ENCODE measurements around the gene UXT. TPM values are rescaled to one million over a fixed set of nuclear protein-coding genes. Genes with fewer than 3 reads are reported as not detected.

The UXT gene
- total and polyA plus RNA-seq, 2 of the 4 experiments (the other 2 are of a cell fraction): 106 to 164 TPM

DNA sequence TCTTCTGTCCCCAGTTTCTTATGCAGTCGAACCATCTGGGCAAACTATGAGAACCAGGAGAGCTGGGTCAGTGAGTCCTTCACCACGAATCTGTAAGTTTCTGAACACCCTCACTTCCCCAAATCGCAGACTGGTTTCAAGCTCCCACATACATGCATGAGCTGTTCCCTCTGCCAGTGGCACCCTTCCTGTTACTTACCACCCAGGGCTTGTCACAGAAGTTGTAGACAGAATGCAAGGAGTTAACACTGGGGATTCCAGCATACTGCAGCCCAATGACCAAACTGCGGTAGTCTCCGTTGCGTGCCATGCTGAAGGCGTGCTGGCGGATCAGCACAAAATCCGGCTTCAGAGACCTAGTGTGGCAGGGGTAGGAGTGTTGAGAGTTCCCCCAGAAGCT, 54.0 kb downstream of the UXT start:
- no peak overlapping the region for H3K4me2 ChIP-seq (ENCODE audit: low read depth, low read length)
- no peak overlapping the region for H2AK9ac ChIP-seq (replicated peaks; ENCODE audit: low read depth, low read length, poor library complexity)
- H3K4ac ChIP-seq (ENCODE audit: low read depth, low read length): no peak overlapping the region
- H3K23ac ChIP-seq (ENCODE audit: low read depth, low read length): no peak overlapping the region
- ATAC-seq (ENCODE audit: low read depth): no peak
- no peak overlapping the region for H4K5ac ChIP-seq (ENCODE audit: low read depth, low read length)
- H2AK5ac ChIP-seq (ENCODE audit: low read depth, low read length): no peak overlapping the region
- H2AFZ ChIP-seq (replicated peaks; ENCODE audit: low read length, poor library complexity): no peak overlapping the region
- no peak overlapping the region for H3K4me3 ChIP-seq (ENCODE audit: insufficient read depth, low read depth, low read length)
- H3K14ac ChIP-seq (replicated peaks; ENCODE audit: low read depth, low read length): no peak overlapping the region
- DNase-seq: no peak
- BruUV-seq (replicated peaks): no TSS peak
- 57% methylated on average over 1 of the region's 9 CpGs; no CpG with 5 or more reads in 1 of the 2 experiments for WGBS, 2 experiments (ENCODE audit: extremely low coverage in 2 of 2, insufficient read length in 1 of 2)
- H3K4me1 ChIP-seq (ENCODE audit: control insufficient read depth, insufficient read depth, low read length): no peaks in the 10 kb centered on the region
- ChIA-PET CTCF (no interaction called here), POLR2A (ENCODE audit: unreplicated experiment) (no interaction called here)
- no peak overlapping the region for H3K18ac ChIP-seq (ENCODE audit: low read depth, low read length)
- H2BK15ac ChIP-seq (ENCODE audit: low read depth, low read length): no peak overlapping the region
- H3K56ac ChIP-seq (ENCODE audit: extremely low read depth, insufficient read depth, low read length): no peak overlapping the region
- no peak overlapping the region for H3K9ac ChIP-seq (ENCODE audit: low read depth, low read length)
- H3K27me3 ChIP-seq (ENCODE audit: control insufficient read depth, insufficient read depth, low read length): peaks cover 6% of the 10 kb centered on the region; the same call in 1 of the 2 replicates
- no peak overlapping the region for H2BK20ac ChIP-seq (ENCODE audit: low read depth, low read length)
- H4K8ac ChIP-seq (ENCODE audit: low read depth in 2 of 2, low read length in 2 of 2): no peak overlapping the region
- no peaks in the 10 kb centered on the region for H3K36me3 ChIP-seq (ENCODE audit: control insufficient read depth, insufficient read depth, low read length)
- no peak overlapping the region for H4K91ac ChIP-seq (ENCODE audit: insufficient read depth, low read depth, low read length)
- in situ Hi-C loops (cut with MboI; ENCODE audit: low sequenced_read_pairs) (no loop called here), dilution Hi-C loops (cut with HindIII; ENCODE audit: low sequenced_read_pairs, unreplicated experiment) (no loop called here), intact Hi-C loops (cut with micrococcal nuclease) (no loop called here)
- H2BK5ac ChIP-seq (ENCODE audit: low read depth, low read length, poor library complexity, severe bottlenecking): no peak overlapping the region
- no peak overlapping the region for H3K27ac ChIP-seq (ENCODE audit: insufficient read depth, low read length)
- H3K9me3 ChIP-seq (ENCODE audit: control insufficient read depth, insufficient read depth, low read length): peaks cover 3% of the 10 kb centered on the region; the same call in 1 of the 2 replicates
- no peaks in the 10 kb centered on the region for H3K9me1 ChIP-seq (ENCODE audit: insufficient read depth, low read length)
- no peak for TF ChIP-seq RFX5 (IDR thresholded peaks at IDR 0.05; ENCODE audit: low read depth, low read length)
- TF ChIP-seq CEBPB (IDR thresholded peaks at IDR 0.05; ENCODE audit: low read depth, low read length): no peak
- TF ChIP-seq NFE2L2 (IDR thresholded peaks at IDR 0.05; ENCODE audit: low read depth, low read length): no peak
- TF ChIP-seq SMC3 (IDR thresholded peaks at IDR 0.05; ENCODE audit: low read depth, low read length): no peak
- no peak for TF ChIP-seq MAZ (IDR thresholded peaks at IDR 0.05; ENCODE audit: borderline replicate concordance, low read depth, low read length)
- no peak for TF ChIP-seq FOS (IDR thresholded peaks at IDR 0.05; ENCODE audit: low read depth, low read length)
- no peak for TF ChIP-seq MXI1 (IDR thresholded peaks at IDR 0.05; ENCODE audit: borderline replicate concordance, low read depth, low read length)
- no peak for TF ChIP-seq RCOR1 (IDR thresholded peaks at IDR 0.05; ENCODE audit: insufficient replicate concordance, low read length)
- TF ChIP-seq RAD21 (IDR thresholded peaks at IDR 0.05; ENCODE audit: low read length): no peak
- TF ChIP-seq, protein P1, sequence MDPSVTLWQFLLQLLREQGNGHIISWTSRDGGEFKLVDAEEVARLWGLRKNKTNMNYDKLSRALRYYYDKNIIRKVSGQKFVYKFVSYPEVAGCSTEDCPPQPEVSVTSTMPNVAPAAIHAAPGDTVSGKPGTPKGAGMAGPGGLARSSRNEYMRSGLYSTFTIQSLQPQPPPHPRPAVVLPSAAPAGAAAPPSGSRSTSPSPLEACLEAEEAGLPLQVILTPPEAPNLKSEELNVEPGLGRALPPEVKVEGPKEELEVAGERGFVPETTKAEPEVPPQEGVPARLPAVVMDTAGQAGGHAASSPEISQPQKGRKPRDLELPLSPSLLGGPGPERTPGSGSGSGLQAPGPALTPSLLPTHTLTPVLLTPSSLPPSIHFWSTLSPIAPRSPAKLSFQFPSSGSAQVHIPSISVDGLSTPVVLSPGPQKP (IDR thresholded peaks at IDR 0.05; ENCODE audit: borderline replicate concordance, low read depth, low read length): no peak
- TF ChIP-seq MAFK (IDR thresholded peaks at IDR 0.05; ENCODE audit: low read depth, low read length): no peak
- TF ChIP-seq POLR2A (IDR thresholded peaks at IDR 0.05; ENCODE audit: low read depth, low read length): no peak
- TF ChIP-seq BHLHE40 (IDR thresholded peaks at IDR 0.05; ENCODE audit: low read depth, low read length): no peak
- H4K20me1 ChIP-seq (ENCODE audit: insufficient read depth, low read length): no peaks in the 10 kb centered on the region; the same call in 1 of the 2 replicates
- no peaks in the 10 kb centered on the region for H3K79me1 ChIP-seq (ENCODE audit: low read depth in 1 of 2, low read length in 2 of 2)
- H2BK120ac ChIP-seq (ENCODE audit: low read depth, low read length): no peak overlapping the region

Measured in IMR-90 (cell line).